ENCODE results near the gene ZNF367.
A peak's percentile ranks its signal among the peaks of the same experiment; 100 is the strongest.
"Not testable (repeated sequence)": the region's sequence is repeated elsewhere in the genome, so short reads cannot be mapped to it uniquely, and the experiment has no call there.

Gene ZNF367

DNA sequence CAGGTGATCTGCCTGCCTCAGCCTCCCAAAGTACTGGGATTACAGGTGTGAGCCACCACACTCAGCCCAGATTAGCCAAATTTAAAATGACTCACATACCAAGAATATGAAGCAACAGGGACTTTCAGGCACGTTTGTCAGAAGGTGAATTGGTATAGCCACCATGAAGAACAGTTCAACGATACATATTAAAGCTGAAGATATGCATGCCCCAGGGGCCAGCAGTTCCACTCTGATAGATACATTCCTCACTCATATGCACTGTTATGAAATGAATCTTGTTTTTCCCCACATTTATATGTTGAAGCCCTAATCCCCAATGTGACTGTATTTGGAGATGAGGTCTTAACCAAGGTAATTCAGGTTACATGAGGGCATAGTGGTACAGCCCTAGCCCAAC, 57.2 kb downstream of the ZNF367 start:
- Histone ChIP-seq H3K36me3 (ENCODE audit: control insufficient read depth, insufficient read depth, low read length) (peaks cover 52% of the 10 kb centered on the region), H3K27ac (ENCODE audit: low read depth, low read length, severe bottlenecking) (no peak overlapping the region), H3K9me3 (ENCODE audit: control insufficient read depth, low read length) (no peaks in the 10 kb centered on the region), H3K4me3 (ENCODE audit: extremely low read depth, insufficient read depth, low read length, poor library complexity, severe bottlenecking) (no peak overlapping the region), H3K4me1 (ENCODE audit: control insufficient read depth, insufficient read depth, low read length, poor library complexity, severe bottlenecking) (no peaks in the 10 kb centered on the region)
- 100% methylated on average over 2 of the region's 2 CpGs for WGBS, 2 experiments (ENCODE audit: insufficient coverage in 2 of 2)

DNA sequence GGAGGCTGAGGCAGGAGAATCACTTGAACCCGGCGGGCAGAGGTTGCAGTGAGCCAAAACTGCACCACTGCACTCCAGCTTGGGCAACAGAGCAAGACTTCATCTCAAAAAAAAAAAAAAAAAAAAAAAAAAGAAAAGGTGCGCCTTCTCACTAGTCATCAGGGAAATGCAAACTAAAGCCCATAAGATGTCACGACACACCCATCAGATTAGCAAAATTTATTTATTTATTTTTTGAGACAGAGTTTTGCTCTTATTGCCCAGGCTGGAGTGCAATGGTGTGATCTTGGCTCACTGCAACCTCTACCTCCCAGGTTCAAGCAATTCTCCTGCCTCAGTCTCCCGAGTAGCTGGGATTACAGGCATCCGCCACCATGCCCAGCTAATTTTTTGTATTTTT, 57.6 kb downstream of the ZNF367 start:
- not testable (repeated sequence) for H3K4me1 ChIP-seq (ENCODE audit: control insufficient read depth, insufficient read depth, low read length, poor library complexity, severe bottlenecking); H3K27ac ChIP-seq (ENCODE audit: low read depth, low read length, severe bottlenecking); H3K4me3 ChIP-seq (ENCODE audit: extremely low read depth, insufficient read depth, low read length, poor library complexity, severe bottlenecking); H3K9me3 ChIP-seq (ENCODE audit: control insufficient read depth, low read length)
- H3K36me3 ChIP-seq (ENCODE audit: control insufficient read depth, insufficient read depth, low read length), result peaks cover 54% of the 10 kb centered on the region
- WGBS, 2 experiments (ENCODE audit: insufficient coverage in 2 of 2), result no CpG with 5 or more reads among the region's 6 CpGs

DNA sequence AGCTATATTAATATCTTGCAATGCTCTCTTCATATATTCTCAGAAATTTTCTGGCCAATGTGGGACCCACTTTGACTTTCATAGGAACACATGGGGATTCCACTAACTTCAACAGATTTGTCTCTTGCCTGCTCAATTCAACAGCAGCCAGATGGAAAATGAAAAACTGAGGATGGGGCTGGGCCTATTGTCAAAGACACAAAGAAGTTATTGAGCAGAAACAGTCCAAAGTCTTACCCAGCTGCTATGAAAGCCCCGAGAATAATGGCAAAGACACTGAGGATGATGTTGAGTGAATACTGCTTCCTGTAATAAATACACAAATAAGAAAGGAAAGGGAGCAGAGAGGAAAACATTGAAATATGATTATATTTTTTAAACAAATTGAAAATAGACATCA, 67.3 kb downstream of the ZNF367 start:
- Histone ChIP-seq H3K27ac (ENCODE audit: low read depth, low read length, severe bottlenecking) (no peak overlapping the region), H3K4me3 (ENCODE audit: extremely low read depth, insufficient read depth, low read length, poor library complexity, severe bottlenecking) (no peak overlapping the region), H3K4me1 (ENCODE audit: control insufficient read depth, insufficient read depth, low read length, poor library complexity, severe bottlenecking) (no peaks in the 10 kb centered on the region), H3K36me3 (ENCODE audit: control insufficient read depth, insufficient read depth, low read length) (peaks cover 37% of the 10 kb centered on the region), H3K9me3 (ENCODE audit: control insufficient read depth, low read length) (peaks cover 3% of the 10 kb centered on the region)
- WGBS, 2 experiments (ENCODE audit: insufficient coverage in 2 of 2), result no CpG with 5 or more reads among the region's 1 CpG

DNA sequence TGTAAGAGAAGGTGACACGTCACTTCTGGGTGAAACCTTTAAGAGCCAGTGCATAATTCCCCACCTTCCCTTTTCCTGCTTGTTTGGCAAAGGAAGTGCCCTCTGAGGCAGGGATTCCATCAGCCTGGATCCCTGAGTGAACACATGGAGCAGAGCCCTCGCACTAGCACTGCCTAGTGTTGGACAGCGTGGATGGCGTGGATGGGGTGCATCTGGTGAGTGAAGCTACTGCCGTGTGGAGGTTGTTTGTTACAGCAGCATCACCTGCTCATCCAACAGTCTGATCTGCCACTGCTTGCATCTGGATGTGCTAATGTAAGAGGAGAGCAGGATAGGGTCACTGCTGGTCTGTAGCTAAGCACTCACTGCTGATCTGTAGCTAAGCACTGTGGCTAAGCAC, 69.9 kb downstream of the ZNF367 start:
- 87 to 100% methylated on average over 4 of the region's 5 CpGs for WGBS, 2 experiments (ENCODE audit: insufficient coverage in 2 of 2)
- Histone ChIP-seq H3K4me3 (ENCODE audit: extremely low read depth, insufficient read depth, low read length, poor library complexity, severe bottlenecking) (no peak overlapping the region), H3K36me3 (ENCODE audit: control insufficient read depth, insufficient read depth, low read length) (peaks cover 42% of the 10 kb centered on the region), H3K4me1 (ENCODE audit: control insufficient read depth, insufficient read depth, low read length, poor library complexity, severe bottlenecking) (peaks cover 16% of the 10 kb centered on the region), H3K9me3 (ENCODE audit: control insufficient read depth, low read length) (peaks cover 3% of the 10 kb centered on the region), H3K27ac (ENCODE audit: low read depth, low read length, severe bottlenecking) (no peak overlapping the region)

DNA sequence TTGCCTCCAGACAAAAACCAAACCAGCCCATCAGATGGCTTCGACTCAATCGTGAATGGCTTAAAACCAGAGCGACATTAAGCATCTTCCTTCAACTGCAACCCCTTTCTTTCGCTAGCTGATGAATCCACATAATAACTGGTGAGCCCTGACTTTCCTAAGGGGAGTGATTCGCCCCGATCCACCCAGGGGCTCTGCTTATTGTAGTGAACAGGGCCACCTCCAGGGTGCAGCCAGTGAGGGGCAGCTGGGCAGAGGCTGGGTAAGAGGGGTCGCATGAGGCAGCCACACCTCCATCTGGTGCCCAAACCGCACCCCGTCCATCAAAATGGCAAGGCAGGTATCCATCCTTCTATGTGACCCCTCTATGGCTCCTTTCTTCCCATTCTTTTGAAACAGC, 72.6 kb downstream of the ZNF367 start:
- Histone ChIP-seq H3K4me1 (ENCODE audit: control insufficient read depth, insufficient read depth, low read length, poor library complexity, severe bottlenecking) (peaks cover 16% of the 10 kb centered on the region), H3K9me3 (ENCODE audit: control insufficient read depth, low read length) (no peaks in the 10 kb centered on the region), H3K4me3 (ENCODE audit: extremely low read depth, insufficient read depth, low read length, poor library complexity, severe bottlenecking) (no peak overlapping the region), H3K36me3 (ENCODE audit: control insufficient read depth, insufficient read depth, low read length) (peaks cover 44% of the 10 kb centered on the region), H3K27ac (ENCODE audit: low read depth, low read length, severe bottlenecking) (peak overlapping the region; percentile 23)
- 86 to 92% methylated on average over 9 of the region's 9 CpGs for WGBS, 2 experiments (ENCODE audit: insufficient coverage in 2 of 2)

DNA sequence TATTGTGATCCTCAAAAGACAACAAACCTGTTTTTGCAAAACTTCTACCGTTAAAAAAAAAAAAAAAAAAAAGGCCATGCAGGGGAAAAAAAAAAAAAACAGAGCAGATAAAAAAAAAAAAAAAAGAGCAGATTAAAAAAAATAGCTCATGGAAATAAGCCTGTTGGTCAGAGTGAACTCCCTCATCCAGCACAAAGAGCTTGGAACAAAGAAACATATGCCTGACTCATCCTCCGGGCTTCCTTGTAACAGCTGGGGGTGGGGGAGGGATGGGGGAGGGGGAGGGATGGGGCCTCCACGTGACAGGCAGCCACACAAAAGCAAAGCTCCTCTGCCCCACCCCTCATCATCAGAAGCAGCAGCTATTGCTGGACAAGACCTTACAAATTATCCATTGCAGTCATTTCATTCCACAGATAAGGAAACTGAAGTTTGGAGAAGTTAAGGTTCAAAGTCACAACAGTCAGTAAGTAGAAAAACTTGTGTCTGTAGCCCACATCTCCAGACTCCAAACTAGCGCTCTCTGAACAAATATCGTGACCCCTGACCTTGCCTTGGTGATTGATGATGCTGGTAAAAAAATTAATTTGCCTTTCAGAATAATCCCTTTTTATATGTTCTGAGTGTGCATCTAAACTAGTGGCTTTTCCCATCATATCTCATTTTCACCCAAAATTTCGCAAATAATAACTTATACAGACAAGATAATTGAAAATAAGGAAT, 73.6 kb downstream of the ZNF367 start:
- H3K4me1 ChIP-seq (ENCODE audit: control insufficient read depth, insufficient read depth, low read length, poor library complexity, severe bottlenecking), result peaks cover 16% of the 10 kb centered on the region
- no peaks in the 10 kb centered on the region for H3K9me3 ChIP-seq (ENCODE audit: control insufficient read depth, low read length)
- peak overlapping the region; percentile 66 for H3K27ac ChIP-seq (ENCODE audit: low read depth, low read length, severe bottlenecking)
- peaks cover 40% of the 10 kb centered on the region for H3K36me3 ChIP-seq (ENCODE audit: control insufficient read depth, insufficient read depth, low read length)
- H3K4me3 ChIP-seq (ENCODE audit: extremely low read depth, insufficient read depth, low read length, poor library complexity, severe bottlenecking), result no peak overlapping the region
- WGBS, 2 experiments (ENCODE audit: insufficient coverage in 2 of 2), result no CpG with 5 or more reads among the region's 6 CpGs

DNA sequence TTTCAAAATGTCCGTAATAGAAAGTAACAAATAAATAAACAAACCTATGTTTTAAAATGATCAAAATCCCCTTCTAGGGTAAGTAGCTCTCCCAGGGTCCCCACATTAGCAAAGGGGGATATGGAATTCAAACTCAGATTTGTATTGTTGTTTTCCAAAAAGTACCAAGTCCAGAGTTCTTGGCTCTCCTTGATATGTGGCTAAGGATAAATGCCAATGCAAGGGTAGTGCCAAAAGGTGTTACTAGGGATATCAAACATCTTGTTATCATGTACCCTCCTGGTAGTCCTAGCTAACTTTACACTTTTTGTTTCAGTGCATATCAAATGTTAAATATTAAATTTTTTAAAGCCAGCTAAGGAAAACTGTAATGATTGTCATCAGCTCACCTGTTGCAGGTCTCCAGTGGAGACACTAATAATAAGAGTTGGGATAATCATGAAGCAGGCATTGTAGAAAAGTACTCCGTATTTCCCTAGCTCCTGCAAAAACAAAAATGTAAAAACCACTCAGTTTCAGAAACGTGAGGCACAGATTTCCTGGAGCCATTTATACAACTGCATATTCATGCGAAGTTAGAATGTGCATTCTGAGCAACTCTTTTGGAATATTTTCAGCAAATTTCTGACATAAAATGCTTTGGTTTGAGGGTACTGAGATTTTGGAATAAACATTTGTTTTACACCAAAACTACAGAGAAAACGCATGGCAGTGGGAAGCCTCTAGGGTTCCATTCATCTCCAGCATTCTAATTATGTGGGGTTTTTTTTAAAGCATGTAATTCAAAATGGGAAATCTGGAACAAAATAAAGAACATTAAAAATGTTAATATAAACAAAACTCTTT, 74.4 kb downstream of the ZNF367 start:
- no peak overlapping the region for H3K4me3 ChIP-seq (ENCODE audit: extremely low read depth, insufficient read depth, low read length, poor library complexity, severe bottlenecking)
- H3K9me3 ChIP-seq (ENCODE audit: control insufficient read depth, low read length), result no peaks in the 10 kb centered on the region
- peaks cover 16% of the 10 kb centered on the region for H3K4me1 ChIP-seq (ENCODE audit: control insufficient read depth, insufficient read depth, low read length, poor library complexity, severe bottlenecking)
- 70 to 83% methylated on average over 1 to 3 of the region's 5 CpGs for WGBS, 2 experiments (ENCODE audit: insufficient coverage in 2 of 2)
- H3K27ac ChIP-seq (ENCODE audit: low read depth, low read length, severe bottlenecking), result peak overlapping the region; percentile 66
- H3K36me3 ChIP-seq (ENCODE audit: control insufficient read depth, insufficient read depth, low read length), result peaks cover 34% of the 10 kb centered on the region

DNA sequence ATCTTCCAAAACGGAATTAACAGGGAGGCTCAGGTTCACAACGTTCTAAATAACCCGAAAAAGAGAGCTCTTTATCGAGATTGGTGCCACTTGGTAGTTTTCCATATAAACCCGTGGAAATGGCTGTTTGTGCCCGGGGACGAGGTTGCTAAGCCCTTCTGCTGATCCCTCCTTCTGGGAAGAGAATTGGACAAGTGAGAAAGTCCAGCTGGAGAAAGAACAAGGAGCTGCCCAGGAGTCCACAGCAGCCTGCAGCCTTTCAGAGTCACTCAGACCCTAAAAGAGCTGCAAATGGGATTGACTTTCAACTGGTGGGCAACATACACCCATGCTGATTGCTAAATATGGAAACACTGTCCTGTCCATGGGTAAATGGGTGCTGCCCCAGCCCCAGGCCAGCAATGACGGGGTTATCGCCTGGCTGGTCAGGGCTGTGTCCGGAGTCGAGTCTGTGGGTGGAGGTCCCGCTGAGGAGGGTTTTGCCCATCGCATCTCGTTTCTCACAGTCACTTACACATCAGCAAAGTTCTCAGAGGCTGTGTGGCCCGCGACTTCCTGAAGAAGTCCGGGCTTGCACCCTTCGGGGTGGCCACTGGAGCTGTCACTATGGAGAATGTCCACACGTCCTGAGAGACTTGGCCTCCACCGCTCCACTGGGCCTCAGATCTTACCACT, 75.5 kb downstream of the ZNF367 start:
- H3K9me3 ChIP-seq (ENCODE audit: control insufficient read depth, low read length), result no peaks in the 10 kb centered on the region

DNA sequence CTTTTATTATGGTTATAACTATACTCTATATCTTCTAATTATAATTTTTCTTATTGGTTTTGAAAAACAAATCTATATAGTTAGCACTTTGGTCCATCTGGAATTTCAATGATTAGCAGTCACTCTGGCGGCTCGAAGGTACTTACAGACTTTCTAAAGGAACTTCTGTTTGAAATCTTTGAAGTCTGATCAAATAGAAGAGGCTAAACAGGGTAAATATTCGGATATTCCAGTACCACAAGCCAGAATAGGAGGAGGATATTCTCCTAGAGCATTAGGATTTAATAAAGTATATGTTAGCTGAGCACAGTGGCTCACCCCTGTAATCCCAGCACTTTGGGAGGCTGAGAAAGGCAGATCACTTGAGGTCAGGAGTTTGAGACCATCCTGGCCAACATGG, 77.5 kb downstream of the ZNF367 start:
- 93 to 100% methylated on average over 3 of the region's 3 CpGs for WGBS, 2 experiments (ENCODE audit: insufficient coverage in 2 of 2)
- H3K4me1 ChIP-seq (ENCODE audit: control insufficient read depth, insufficient read depth, low read length, poor library complexity, severe bottlenecking), result peaks cover 19% of the 10 kb centered on the region
- no peaks in the 10 kb centered on the region for H3K9me3 ChIP-seq (ENCODE audit: control insufficient read depth, low read length)
- no peak overlapping the region for H3K4me3 ChIP-seq (ENCODE audit: extremely low read depth, insufficient read depth, low read length, poor library complexity, severe bottlenecking)
- H3K27ac ChIP-seq (ENCODE audit: low read depth, low read length, severe bottlenecking), result no peak overlapping the region
- peaks cover 18% of the 10 kb centered on the region for H3K36me3 ChIP-seq (ENCODE audit: control insufficient read depth, insufficient read depth, low read length)

More for the DNA sequence above, 75.5 kb downstream of the ZNF367 start:
- Histone ChIP-seq H3K4me3 (ENCODE audit: extremely low read depth, insufficient read depth, low read length, poor library complexity, severe bottlenecking) (no peak overlapping the region), H3K4me1 (ENCODE audit: control insufficient read depth, insufficient read depth, low read length, poor library complexity, severe bottlenecking) (peaks cover 16% of the 10 kb centered on the region), H3K27ac (ENCODE audit: low read depth, low read length, severe bottlenecking) (no peak overlapping the region), H3K36me3 (ENCODE audit: control insufficient read depth, insufficient read depth, low read length) (peaks cover 25% of the 10 kb centered on the region)
- 93 to 94% methylated on average over 18 to 20 of the region's 20 CpGs for WGBS, 2 experiments (ENCODE audit: insufficient coverage in 2 of 2)

DNA sequence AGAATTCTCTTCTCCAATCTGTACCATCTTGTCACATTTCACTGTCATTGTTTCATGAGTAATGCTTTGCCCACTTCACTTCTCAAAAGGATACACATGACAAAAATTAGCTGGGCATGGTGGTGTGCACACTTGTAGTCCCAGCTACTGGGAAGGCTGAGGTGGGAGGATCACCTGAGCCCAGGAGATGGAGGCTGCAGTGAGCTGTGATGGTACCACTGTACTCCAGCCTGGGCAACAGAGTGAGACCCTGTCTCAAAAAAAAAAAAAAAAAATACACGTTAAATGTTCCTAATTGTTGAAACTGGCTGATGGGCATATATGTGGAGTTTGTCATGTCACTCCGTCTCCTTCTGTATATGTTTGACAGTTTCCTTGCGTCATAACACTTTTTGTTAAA, 79.9 kb downstream of the ZNF367 start:
- H3K4me3 ChIP-seq (ENCODE audit: extremely low read depth, insufficient read depth, low read length, poor library complexity, severe bottlenecking), result no peak overlapping the region

More for the DNA sequence above, 79.9 kb downstream of the ZNF367 start:
- Histone ChIP-seq H3K9me3 (ENCODE audit: control insufficient read depth, low read length) (no peaks in the 10 kb centered on the region), H3K27ac (ENCODE audit: low read depth, low read length, severe bottlenecking) (no peak overlapping the region), H3K36me3 (ENCODE audit: control insufficient read depth, insufficient read depth, low read length) (peaks cover 14% of the 10 kb centered on the region), H3K4me1 (ENCODE audit: control insufficient read depth, insufficient read depth, low read length, poor library complexity, severe bottlenecking) (peaks cover 3% of the 10 kb centered on the region)
- no CpG with 5 or more reads among the region's 3 CpGs for WGBS, 2 experiments (ENCODE audit: insufficient coverage in 2 of 2)

Data from mesodermal cell (in vitro differentiated cells).